GM18870 (cell line): Measurements from ENCODE around the gene DYSF.

Source experiments
- ATAC-seq: cut with Tn5 transposase; IDR thresholded peaks from one replicate; pipeline ENCODE4 v1.9.1; 2021; ENCODE audit warnings: moderate library complexity; ENCODE audit not compliant: unreplicated experiment

Gene DYSF

DNA sequence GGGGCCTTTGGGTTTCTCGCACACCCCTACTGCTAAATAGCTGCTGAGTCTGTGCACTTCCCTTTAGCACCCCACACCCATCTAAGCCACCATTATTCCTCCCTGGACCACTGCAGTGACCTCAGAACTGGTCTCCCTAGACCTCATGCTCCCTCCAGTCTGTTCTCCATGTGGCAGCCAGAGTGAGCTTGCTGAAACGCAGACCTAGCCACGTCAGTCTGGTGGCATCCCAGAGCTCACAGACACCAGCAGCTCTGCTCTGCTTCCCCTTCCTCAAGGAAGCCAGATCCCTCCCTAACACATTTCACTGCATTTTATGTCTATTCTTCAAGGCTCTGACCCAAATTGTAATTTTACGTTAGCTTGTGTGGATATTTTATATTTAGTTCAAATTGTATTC is 144.4 kb downstream of the DYSF start:
- ATAC-seq, result no peak

DNA sequence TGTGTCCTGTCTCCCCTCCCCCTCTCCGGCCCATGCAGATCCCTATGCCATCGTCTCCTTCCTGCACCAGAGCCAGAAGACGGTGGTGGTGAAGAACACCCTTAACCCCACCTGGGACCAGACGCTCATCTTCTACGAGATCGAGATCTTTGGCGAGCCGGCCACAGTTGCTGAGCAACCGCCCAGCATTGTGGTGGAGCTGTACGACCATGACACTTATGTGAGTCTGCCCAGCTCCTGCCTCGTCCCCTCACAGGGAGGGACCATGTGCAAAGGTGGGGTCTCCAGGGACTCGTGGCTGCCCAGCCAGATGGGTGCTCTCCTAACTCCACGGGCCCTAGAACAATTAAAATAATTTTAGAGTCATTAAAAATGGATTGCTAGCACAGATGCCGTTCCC is 145.2 kb downstream of the DYSF start:
- no peak for ATAC-seq

DNA sequence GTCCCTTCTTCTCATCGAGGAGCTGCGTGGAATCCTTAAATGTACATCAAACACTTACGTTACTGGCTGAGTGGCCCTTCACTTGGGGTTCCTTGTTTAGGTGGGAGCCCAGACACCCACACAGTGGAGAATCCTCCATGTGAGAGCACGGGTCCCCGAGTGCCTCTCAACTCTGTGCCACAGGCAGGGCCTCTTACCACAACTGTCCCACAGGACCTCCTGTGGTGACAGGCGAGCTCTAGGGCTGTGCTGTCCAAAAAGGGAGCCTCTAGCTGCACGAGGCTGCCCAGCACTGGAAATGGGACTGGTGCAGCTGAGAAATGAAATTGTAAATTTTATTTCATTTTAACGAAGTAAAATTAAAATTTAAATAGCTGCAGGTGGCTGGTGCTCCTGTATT is 145.7 kb downstream of the DYSF start:
- no peak for ATAC-seq

DNA sequence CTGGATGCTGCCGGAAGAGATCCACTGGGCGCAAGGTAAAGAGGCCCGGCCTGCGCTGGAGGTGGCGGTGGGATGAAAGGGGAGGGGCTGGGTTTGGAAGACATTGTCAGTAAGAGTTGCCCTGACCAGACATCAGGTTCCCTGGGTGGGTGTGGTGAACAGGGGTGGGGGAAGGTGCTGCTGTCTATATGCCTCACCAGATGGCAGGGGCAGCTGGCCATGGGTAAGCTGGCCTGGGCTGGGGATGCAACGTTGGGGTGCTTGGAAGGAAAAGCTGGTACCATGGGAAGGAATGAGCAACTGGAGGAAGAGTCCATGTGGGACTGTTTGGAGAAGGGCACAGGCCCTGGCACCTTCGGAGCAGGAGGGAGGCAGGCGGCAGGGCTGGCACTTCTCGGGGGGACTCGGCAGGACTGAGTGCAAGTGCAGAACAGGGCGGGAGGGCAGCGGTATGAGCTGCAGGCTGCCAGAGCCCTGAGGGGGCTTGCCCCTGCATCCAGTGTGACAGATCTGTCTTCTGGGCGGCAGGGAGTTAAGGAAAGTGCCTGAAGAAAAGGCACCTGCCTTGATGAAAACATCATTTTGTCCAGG is 146.4 kb downstream of the DYSF start:
- ATAC-seq, result no peak

DNA sequence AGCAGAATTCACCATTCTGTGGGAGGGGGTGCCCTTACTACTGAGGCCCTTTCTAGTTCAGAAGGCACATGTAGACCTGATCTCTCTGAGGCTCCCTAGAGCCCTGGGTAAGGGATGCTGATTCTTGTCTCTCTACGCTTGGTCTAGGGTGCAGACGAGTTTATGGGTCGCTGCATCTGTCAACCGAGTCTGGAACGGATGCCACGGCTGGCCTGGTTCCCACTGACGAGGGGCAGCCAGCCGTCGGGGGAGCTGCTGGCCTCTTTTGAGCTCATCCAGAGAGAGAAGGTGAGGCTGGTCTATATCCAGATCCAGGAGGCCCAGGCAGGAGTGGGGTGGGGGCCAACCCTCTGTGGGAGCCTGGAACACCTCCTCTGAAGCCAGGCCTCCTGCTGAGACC is 147.2 kb downstream of the DYSF start:
- no peak for ATAC-seq

DNA sequence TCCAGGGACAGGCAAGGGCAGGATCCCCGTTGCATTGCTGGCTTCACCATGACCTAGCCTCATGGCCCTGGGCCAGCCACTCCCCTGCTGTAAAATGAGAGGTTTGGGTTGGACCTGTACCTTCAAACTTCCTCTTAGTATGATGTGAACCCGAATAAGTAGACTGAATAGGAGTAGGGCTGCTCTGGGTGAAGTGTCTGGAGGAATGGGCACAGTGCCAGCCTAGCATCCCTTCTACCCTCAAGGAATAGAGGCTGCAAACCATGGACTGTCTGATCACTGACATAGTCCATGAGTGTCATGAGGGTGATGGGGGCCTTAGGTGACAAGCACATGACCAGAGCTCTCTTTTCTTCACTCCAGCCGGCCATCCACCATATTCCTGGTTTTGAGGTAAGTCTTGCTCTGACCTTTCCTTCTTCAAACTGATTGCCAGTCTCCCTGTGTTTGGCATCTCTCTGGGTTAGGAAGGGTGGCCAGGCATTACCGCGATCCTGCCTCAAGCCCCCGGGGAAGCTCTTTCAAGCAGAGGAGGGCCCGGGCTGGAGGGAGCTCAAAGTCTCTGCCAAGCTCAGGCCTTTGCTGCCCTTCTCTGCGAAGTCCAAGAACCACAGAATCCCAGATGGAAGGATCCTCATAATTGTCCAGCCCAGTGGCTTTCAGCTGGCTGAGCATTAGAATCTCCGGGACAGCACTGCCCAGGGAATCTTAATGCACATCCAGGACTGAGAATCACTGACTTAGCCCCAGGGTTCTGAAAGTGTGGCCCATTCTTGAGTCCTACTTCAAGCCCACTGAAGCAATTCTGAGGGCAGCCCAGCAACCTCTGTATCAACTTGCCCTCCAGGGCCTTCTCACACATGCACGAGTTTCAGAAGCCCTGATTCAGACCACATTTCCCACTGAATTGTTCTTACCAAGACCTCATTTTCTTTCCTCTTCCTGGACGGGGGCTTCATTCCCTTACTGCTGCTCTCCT is 148.1 kb downstream of the DYSF start:
- ATAC-seq, result no peak

DNA sequence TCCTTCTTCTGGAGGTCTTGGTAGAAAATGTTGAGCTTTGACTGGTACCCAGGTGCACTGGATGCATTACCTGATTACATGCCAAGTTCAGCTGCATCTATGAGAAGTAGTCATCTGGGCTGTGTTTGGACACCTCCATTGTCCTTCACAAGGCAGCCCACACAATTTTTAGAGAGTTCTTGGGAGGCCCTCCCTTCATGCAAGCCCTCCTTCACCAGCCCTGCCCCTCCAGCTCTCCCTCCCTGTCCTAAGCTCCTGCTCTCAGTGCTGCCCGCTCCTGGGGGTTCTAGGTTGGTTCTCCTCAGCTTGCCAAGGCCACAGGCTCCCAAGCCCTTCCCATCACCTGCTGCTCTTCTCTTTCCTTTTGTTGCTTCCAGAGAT is 148.7 kb downstream of the DYSF start:
- no peak for ATAC-seq

DNA sequence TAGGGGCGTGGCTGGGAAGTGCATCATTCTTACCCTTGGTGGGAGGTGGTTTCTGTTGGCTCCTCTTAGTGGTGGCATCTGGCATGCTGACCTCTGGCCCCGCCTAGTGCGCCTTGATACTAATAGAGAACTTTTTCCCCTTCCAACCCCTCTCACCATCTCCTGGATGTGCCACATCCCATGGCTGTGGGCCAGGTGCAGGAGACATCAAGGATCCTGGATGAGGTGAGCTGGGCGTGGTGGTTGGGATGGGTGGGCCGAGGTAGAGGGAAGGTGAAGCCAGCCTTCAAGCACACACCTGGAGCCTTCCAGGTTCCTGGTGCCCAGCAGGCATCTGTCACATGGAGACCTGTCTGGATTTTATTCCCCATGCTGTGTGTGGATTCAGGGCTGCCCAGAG is 149.2 kb downstream of the DYSF start:
- no peak for ATAC-seq

DNA sequence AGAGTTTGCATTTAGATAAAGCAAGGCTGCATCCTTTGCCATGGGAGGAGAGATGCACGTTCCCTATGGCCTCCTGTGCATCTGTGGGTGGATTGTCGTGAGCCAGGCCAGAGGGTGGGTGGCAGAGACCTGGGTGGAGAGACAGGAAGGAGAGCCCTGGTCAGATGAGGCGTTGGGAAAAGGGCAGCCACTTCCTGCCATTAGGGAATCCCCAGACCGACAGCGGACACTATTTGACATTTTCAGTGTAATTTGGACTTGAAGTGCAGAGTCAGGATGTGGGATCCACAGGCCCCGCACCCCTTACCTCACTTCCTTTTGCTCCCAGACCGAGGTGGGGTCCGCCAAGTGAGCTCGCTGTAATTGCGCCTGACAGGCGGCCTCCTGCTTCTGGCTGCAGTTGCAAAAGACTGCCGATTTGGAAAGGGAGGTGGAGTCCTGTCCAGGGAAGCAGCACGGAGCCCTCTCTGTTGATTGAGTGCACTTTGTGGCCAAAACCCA is 150.0 kb downstream of the DYSF start:
- no peak for ATAC-seq

DNA sequence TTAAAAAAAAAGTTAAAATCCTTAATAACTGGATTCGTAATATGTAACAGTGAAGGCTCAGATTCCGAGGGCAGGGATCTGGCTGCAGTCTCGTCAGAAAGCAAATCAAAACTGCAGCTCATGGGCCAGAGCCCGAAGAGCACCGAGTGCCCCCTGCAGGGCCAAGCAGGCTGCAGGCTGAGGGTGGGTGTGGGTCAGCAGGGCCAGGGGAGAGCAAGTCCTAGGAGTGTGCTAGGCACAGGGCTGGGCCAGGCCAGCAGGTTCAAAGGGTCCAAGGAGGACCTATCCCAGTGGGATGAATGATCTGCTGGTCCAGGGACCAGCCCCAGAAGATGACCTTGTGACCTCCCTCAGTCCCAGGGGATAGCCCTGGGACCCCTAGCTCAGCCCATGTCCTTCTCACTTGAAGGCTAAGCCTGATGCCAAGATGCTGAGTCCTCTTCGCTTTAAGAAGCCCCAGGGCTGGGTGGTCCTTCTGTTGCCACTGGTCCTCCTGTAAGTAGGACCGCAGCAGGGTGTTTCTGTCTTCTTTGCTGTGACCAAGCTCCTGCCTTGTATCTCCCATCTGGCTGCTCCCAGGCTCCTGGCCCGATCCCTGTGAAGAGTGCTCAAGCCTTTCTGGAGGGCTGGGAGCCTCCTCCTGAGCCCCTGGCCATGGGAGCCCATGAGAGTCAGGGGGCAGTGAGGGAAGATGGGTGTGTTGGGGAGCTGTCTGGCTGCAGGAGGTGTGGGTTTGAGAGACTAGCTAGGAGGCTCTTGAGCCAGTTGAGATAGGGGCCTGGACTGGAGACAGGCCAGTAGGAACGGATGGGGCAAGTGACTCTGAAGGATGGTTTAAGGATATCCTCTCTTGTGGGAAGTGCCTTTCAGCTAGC is 150.7 kb downstream of the DYSF start:
- no peak for ATAC-seq

DNA sequence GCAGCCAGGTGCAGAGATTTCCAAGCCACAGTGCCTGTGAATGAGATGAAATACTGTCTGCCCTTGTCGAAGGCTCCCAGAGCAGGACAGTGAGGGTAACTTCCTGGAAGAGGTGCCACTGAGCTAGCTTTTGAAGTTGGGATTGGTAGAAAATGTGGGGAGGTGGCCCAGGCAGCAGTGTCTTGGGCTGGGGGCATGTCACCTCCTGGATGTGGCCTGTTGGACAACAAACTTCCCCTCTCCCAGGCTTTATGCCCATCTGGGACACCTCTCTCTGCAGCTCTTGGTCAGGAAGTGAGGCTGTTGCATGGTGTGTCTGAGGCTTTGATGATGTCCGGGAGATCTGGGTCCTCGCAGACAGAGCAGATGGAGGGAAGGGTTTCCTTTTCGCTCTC is 151.4 kb downstream of the DYSF start:
- no peak for ATAC-seq

DNA sequence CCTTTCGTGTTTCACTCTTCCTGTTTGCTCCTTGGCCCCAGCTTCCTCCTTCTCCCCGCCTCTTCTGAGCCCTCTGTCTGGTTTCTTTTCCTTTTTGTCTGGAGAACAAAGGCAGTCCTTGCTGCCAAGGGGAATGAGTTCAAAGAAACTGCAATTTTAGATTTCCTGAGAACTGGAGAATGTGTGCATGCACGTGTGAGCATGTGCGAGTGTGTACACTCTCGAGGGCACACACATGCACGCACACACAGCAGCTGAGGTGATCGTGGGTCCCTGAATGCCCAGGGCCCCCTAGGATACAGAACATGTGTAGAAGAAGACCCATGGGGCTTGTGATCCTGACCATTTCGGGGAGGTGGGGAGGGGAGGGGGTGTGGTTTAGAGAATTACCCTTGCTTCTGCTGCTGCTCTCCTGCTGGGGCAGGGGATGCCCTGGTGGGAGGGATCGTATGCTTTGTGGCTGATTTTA is 151.8 kb downstream of the DYSF start:
- ATAC-seq, result no peak

DNA sequence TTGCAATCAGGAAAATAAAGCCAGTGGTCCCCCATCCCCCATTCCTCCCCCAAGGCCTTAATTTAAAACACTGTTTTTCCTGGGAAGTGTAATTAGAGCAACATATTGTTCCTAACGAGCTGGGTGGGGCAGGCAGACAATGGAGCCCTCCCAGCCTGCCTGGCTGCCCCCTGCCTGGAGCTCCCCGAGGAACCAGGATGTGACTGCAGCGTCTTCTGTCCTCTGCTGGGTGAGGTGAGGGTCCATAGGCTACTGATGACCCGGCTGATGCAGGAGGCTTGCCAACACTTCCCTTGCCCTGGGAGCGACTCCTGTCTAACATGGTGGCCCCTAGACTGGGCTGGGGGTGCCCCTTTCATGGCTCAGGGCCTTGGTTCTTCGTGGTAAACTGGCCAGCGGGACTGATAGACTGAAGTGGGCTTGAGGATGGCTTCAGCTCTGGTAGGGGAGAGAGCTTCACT is 152.4 kb downstream of the DYSF start:
- no peak for ATAC-seq

DNA sequence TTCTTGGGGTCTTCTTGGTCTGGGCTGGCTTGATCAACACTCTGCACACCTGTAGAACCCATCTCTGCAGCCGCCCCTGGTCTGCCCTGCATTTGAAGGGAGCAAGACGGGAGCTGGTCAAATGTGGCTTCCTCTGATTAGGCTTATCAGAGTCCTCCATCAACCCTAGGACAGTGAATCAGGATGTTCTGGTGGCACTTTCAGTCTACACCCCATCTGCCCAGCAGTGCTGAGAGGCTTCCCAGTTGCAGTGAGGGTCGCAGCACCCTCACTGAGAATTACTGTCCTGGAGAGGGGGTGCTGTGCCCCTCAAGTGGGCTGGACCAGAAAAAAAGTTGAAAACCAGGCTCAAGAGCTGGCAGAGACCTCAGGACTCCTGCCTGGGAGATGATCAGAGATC is 152.9 kb downstream of the DYSF start:
- no peak for ATAC-seq

DNA sequence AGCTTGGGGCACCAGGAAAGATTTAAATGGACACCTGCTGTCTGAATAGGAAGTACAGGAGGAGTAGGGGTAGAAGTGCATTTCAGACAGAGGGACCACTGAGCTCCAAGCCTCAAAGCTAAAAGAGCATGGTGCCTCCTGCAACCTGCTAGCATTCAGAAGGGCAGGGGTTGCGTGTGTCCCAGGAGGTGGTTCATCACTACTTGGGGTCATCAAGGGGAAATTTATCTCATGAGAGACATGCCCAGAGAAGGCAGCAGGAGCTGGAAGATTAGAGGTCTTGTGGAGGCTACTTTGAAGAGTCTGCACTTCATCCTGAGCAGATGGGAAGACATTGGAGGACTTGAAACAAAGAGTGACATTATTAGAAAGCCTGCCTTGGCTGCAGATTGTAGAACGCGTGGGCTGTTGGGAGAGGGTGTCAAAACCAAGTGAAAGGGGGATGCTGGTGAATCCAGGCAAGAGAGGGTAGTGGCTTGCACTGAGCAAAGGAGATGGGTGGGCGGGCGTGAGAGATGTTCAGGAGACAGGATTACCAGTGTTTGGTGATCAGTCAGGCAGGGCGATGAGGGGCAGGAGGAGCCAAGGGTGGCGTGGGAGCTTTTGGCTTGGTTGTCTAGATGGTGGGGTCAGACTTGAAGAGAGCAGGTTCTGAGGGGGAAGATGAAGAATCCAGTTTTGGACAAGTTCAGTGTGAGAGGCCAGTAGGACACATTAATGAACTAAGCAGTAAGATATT is 154.0 kb downstream of the DYSF start:
- no peak for ATAC-seq

DNA sequence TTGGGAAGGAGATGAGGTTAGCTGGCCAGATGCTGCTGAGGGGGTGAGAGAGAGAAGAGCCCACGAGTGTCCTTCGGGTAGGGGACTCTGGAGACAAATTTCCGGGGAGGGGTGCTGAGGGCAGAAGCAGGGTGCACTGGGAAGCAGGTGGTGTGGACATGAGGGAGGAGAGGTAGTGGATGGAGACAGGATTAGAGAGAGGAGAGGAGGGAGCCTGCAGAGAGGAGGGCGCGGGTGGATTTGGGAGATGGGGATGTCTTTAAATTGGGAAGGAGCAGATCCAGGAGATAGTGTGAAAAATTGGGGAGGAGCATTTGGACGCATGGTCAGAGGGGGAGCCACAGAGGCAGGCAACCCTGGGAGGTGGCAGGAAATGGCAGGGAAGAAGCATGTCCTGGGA is 154.7 kb downstream of the DYSF start:
- no peak for ATAC-seq

DNA sequence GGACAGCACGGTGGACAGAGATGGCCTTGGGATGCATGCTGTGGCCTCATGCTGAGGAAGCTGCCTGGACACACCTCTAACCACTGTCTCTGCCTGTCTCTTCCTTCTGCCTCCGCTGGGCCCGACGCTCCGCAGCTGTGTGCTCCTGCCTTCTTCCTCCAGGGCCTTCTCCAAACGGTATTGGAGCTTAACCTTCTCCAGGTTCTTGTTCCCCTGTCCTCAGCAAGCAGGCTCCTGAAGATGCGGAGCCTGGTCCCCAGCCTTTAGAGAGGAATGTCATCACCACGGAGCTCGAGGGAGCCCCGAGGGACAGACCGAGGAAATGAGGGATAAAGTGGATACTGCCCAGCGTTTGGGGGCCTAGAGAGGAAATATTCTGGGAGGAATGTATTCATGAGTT is 155.1 kb downstream of the DYSF start:
- ATAC-seq, result no peak

DNA sequence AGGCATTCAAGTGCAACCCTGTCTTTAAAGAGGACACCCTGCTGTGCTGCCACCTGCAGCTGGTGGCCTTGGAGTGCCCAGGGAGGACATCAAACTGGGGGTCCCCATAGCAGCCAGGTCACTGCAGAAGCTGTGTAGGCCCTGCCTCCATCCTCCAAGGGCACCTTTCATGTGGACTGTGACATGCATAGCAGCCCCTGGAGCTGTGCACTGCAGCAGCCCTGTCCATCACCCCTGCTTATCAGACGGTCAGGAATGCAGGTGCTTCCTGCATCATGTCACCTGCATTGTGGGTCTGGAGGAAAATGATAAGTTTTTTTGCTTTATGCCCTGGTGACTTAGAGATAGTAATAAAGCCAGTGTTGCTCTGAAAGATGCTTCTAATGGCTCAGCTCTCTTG is 155.7 kb downstream of the DYSF start:
- no peak for ATAC-seq

DNA sequence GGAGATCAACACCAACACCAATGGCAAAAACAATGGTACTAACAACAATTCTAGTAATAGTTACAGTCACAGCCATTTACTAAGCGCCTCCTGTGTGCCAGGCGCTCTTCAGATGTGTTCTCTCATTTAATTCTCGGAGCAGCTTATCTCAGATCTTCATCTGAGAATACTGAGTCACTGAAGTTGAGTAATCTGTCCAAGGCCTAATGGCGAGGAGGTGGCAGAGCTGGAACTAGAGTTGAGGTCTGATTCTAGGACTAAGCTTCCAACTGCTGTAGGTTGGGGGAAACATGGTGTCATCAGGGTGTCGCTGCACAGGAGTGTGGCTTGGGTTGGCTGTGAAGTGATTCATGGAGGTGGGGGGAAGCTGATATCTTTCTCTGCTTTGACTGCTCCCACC is 156.1 kb downstream of the DYSF start:
- ATAC-seq, result no peak

DNA sequence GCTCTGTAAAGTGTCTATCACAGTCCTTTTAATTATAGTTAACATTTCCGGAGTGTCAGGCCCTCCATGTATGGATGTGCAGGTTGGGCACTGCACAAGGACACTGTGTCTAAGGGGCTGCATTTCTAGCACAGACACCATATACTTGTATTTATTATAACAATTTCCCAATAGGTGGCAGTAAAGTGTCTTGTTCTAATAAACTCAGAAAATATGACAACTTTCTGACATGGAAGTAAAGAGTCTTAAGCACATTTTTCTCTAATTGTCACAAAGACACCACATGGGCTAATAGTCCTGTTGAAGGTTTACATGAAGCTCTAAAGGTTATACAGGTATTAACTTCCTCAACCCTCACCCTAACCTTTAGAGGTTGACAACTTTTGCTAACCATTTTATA is 156.6 kb downstream of the DYSF start:
- ATAC-seq, result no peak

DNA sequence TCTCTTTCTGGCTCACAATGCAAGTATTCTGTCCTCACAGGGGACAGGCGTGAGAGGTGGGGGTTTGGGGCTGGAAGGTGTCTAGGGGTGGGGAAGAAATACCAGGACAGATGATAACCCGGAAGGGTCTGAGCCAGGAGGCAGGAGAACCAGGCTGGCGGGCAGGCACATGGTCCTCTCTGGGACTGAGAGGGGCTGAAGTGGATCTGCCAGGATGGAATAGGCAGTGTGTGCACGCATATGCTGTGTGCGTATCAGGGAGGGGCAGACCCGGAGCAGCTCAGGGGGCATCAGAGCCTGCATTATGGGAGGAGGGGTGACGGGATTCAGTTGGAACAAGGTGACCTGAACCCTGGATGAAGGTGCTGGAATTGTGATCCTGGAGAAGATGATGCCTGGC is 157.3 kb downstream of the DYSF start:
- ATAC-seq, result no peak
